Endothelial cell (in vitro differentiated cells): ENCODE measurements around the gene DNAH10. TPM values are rescaled to one million over a fixed set of nuclear protein-coding genes. Genes with fewer than 3 reads are reported as not detected.

Source experiments
- DNase-seq: peaks from one replicate; pipeline ENCODE4 v3.0.0; 2021; ENCODE audit warnings: low spot score
- H3K27ac Mint-ChIP-seq: one replicate; pipeline ENCODE4 v1.8.0; 2021; ENCODE audit warnings: mixed read lengths, inconsistent platforms; ENCODE audit not compliant: unreplicated experiment
- H3K27me3 Mint-ChIP-seq: one replicate; pipeline ENCODE4 v1.8.0; 2021; ENCODE audit warnings: mild to moderate bottlenecking, moderate library complexity, mixed read lengths, inconsistent platforms; ENCODE audit not compliant: unreplicated experiment
- H3K36me3 Mint-ChIP-seq: one replicate; pipeline ENCODE4 v1.8.0; 2021; ENCODE audit warnings: mild to moderate bottlenecking, low read depth, mixed read lengths, inconsistent platforms; ENCODE audit not compliant: unreplicated experiment
- H3K4me1 Mint-ChIP-seq: one replicate; pipeline ENCODE4 v1.8.0; 2021; ENCODE audit warnings: mild to moderate bottlenecking, mixed read lengths, inconsistent platforms; ENCODE audit not compliant: unreplicated experiment
- H3K4me3 Mint-ChIP-seq: one replicate; pipeline ENCODE4 v1.8.0; 2021; ENCODE audit warnings: mild to moderate bottlenecking, mixed read lengths, inconsistent platforms; ENCODE audit not compliant: unreplicated experiment
- H3K9me3 Mint-ChIP-seq: one replicate; pipeline ENCODE4 v1.8.0; 2021; ENCODE audit warnings: mixed read lengths, inconsistent platforms; ENCODE audit not compliant: unreplicated experiment
- CTCF ChIP-seq: fragments of 200-600 bp; sonication (generic); IDR thresholded peaks from one replicate; pipeline ENCODE4 v1.5.0; 2021; ENCODE audit warnings: antibody characterized with exemption; ENCODE audit not compliant: unreplicated experiment
- total RNA-seq: library from RNA; stranded (reverse); fragmentation: NEBNext Ultra II Directional; extraction: Animal tissue kit (Norgen Biotek cat#: 25700); gene quantifications from one replicate; pipeline ENCODE4 v1.2.1, GENCODE V29; 2021; ENCODE audit not compliant: unreplicated experiment

Gene DNAH10
- total RNA-seq, 1 donor from 2014 or later: 1.2 TPM

- H3K4me1 Mint-ChIP-seq: peaks cover 4% of the 10 kb centered on the region
- H3K4me3 Mint-ChIP-seq: peak overlapping the region; percentile 39
- H3K27ac Mint-ChIP-seq: no peak overlapping the region
- H3K9me3 Mint-ChIP-seq: no peaks in the 10 kb centered on the region
- no peak for DNase-seq
- TF ChIP-seq CTCF: no peak
- H3K36me3 Mint-ChIP-seq: peaks cover 28% of the 10 kb centered on the region
- H3K27me3 Mint-ChIP-seq: peaks cover 6% of the 10 kb centered on the region
Measured at GRCh38 chr12:123936471-123936870, 174.4 kb downstream of the DNAH10 start.

- TF ChIP-seq CTCF: no peak
- Mint-ChIP-seq H3K4me1 (peaks cover 4% of the 10 kb centered on the region), H3K9me3 (peaks cover 4% of the 10 kb centered on the region), H3K4me3 (peak overlapping the region; percentile 70), H3K27me3 (peaks cover 6% of the 10 kb centered on the region), H3K36me3 (peaks cover 34% of the 10 kb centered on the region), H3K27ac (no peak overlapping the region)
- DNase-seq: no peak
Measured at GRCh38 chr12:123936956-123937706, 175.0 kb downstream of the DNAH10 start.

DNA sequence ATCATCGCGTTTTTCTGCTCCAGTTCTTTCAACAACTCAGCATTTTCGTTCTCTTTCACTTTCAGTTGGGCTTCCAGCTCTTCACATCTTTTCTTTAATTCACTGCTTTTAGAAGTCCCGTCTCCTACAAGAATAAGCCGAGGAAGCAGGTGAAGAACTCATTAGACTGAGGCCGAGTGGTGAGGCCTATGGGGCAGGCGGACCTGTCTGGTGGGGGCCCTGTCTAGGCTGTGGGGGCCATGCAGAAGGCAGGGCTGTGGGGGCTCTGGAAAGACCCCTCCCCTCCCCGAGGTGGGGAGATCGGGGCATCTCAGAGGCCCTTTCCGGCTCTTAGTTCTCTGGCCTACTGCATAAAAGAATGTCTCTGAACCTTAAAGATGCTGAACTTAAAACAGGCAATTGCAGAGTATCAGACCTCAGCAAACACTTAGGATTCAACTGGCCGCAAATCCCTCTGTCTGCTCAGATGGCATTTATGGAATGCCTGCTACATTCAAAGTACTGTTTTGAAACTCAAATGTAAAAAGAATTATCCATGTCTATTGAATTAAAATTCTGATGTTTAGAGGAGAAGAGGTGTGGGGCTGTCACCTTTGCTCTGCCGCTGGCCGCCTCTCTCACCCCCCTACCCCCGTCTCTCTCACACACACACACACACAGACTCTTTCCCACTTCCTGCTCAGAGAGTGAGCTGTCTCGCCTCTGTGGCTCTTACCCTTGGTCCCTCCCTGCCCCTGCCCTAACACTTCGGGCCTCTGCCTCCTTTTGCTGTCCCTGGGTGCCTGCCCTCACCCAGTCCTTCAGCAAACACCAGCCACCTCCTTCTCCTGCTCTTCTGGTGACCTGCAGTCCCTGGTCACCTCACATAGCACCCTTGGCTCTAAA lies 175.8 kb downstream of the DNAH10 start:
- no peak overlapping the region for H3K27ac Mint-ChIP-seq
- peaks cover 4% of the 10 kb centered on the region for H3K4me1 Mint-ChIP-seq
- TF ChIP-seq CTCF: no peak
- H3K27me3 Mint-ChIP-seq: peaks cover 10% of the 10 kb centered on the region
- DNase-seq: no peak
- peak overlapping the region; percentile 70 for H3K4me3 Mint-ChIP-seq
- H3K36me3 Mint-ChIP-seq: peaks cover 43% of the 10 kb centered on the region
- H3K9me3 Mint-ChIP-seq: peaks cover 8% of the 10 kb centered on the region

DNA sequence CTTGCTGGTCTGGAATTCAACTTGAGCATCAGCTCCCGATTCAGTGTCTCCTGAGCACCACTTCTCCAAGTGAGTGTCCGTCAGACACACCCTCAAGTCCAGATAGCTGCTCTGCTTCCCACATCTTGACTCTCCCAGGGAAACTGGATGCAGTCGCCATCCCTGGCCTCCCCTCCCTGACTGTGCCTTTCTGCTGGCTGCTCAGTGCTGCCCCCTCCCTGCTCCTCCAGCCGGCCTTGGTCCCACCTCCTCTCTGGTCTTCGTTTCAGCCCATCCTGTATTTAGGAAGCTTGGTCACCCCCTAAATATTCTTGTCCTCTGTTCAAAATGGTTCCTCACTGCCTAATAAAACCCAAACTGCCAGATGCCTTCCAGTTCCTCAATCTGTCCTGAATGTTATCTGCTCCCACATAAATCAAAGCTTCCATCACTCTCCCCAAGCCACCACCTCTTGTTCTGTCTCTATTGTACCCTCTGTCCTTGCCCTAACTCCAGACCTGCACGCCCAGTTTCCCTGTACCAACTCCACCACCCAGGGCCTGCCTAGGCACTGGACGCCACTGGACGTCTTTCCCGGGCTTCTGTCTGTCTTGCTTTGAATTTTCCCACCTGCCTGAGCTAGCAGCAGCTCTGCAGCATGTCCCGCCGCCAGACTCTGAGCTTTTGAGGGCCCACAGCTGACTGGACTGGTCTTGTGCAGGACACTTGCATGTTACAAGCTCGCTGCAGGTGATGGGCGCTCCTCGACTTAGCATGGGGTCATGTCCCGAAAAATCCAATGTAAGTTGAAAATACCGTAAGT lies 176.8 kb downstream of the DNAH10 start:
- Mint-ChIP-seq H3K9me3 (peaks cover 8% of the 10 kb centered on the region), H3K27me3 (peaks cover 10% of the 10 kb centered on the region), H3K27ac (no peak overlapping the region), H3K4me1 (peaks cover 4% of the 10 kb centered on the region), H3K4me3 (no peak overlapping the region), H3K36me3 (peaks cover 44% of the 10 kb centered on the region)
- DNase-seq: peak; percentile 29
- TF ChIP-seq CTCF: no peak
